Activated effector memory CD4-positive, alpha-beta T cell treated with anti-CD3 and anti-CD28 coated beads, Interleukin-2, amount 50 U/mL, for 16 hours (primary cell): ENCODE data around the gene MTG2.

Experiments used
- DNase-seq: peaks from one replicate; pipeline ENCODE4 v3.0.0-alpha.2; 2020

MTG2 gene

GRCh38 chr20:62186887-62187866 is 4.3 kb downstream of the MTG2 start:
- no peak for DNase-seq

GRCh38 chr20:62190639-62191411 is 8.0 kb downstream of the MTG2 start:
- DNase-seq, result no peak

GRCh38 chr20:62191781-62192559 is 9.1 kb downstream of the MTG2 start:
- no peak for DNase-seq

GRCh38 chr20:62192635-62193034 is 9.8 kb downstream of the MTG2 start:
- no peak for DNase-seq

- no peak for DNase-seq
These were observed 10.5 kb downstream of the MTG2 start for GRCh38 chr20:62193079-62194025.

- no peak for DNase-seq
These were observed 12.2 kb downstream of the MTG2 start for GRCh38 chr20:62195075-62195405.

GRCh38 chr20:62195736-62196135 is 12.9 kb downstream of the MTG2 start:
- DNase-seq, result no peak

- DNase-seq, result no peak
These were observed 13.5 kb downstream of the MTG2 start for GRCh38 chr20:62196286-62196685.

- DNase-seq, result no peak
These were observed 14.5 kb downstream of the MTG2 start for GRCh38 chr20:62197311-62197710.

- DNase-seq, result no peak
These were observed 15.0 kb downstream of the MTG2 start for GRCh38 chr20:62197801-62198200.

GRCh38 chr20:62198496-62198895 is 15.7 kb downstream of the MTG2 start:
- no peak for DNase-seq

- DNase-seq, result no peak
These were observed 16.1 kb downstream of the MTG2 start for GRCh38 chr20:62198931-62199330.

- no peak for DNase-seq
These were observed 17.8 kb downstream of the MTG2 start for GRCh38 chr20:62200491-62201172.

GRCh38 chr20:62201173-62202082 is 18.6 kb downstream of the MTG2 start:
- DNase-seq, result no peak

- no peak for DNase-seq
These were observed 19.2 kb downstream of the MTG2 start for GRCh38 chr20:62202083-62202395.

- DNase-seq, result no peak
These were observed 20.0 kb downstream of the MTG2 start for GRCh38 chr20:62202676-62203377.

GRCh38 chr20:62203378-62204030 is 20.7 kb downstream of the MTG2 start:
- DNase-seq, result no peak

- DNase-seq, result no peak
These were observed 23.0 kb downstream of the MTG2 start for GRCh38 chr20:62205618-62206387.

GRCh38 chr20:62206388-62206775 is 23.6 kb downstream of the MTG2 start:
- no peak for DNase-seq
